Measurements from ENCODE around the gene CWC27.
A peak's percentile ranks its signal among the peaks of the same experiment; 100 is the strongest.
"Not testable (repeated sequence)": the region's sequence is repeated elsewhere in the genome, so short reads cannot be mapped to it uniquely, and the experiment has no call there.

Gene CWC27

DNA sequence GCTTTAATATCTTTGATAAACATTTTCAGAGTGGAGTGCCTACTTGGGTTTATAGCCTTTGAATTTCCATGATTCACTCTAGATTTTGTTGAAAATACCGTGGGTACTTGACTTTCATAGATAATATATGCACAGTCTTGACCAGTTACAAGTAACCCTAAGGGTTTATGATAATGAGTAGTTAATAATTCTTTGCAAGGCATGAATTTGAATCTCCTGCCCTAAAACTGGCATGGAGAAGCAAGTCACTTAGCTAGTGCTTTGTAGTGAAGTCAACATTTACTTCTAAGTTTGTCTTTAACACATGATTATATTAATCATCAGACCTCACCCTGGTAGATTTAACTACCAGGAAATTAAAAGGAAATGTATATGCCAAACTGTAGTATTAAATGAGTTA is 115.8 kb downstream of the CWC27 start:
- H3K27ac Mint-ChIP-seq = no peak overlapping the region
- no peak for DNase-seq
- ATAC-seq = no peak
- H3K9me3 Mint-ChIP-seq = no peaks in the 10 kb centered on the region
- peaks cover 2% of the 10 kb centered on the region for H3K36me3 Mint-ChIP-seq (ENCODE audit: low read depth)
- H3K4me1 Mint-ChIP-seq = no peaks in the 10 kb centered on the region
- H3K27me3 Mint-ChIP-seq = no peaks in the 10 kb centered on the region
- no peak overlapping the region for H3K4me3 Mint-ChIP-seq

- DNase-seq (no peak), ATAC-seq (no peak)
- no peaks in the 10 kb centered on the region for H3K27me3 Mint-ChIP-seq
- no peak overlapping the region for H3K27ac Mint-ChIP-seq
- H3K36me3 Mint-ChIP-seq (ENCODE audit: low read depth) = peaks cover 3% of the 10 kb centered on the region
- H3K4me3 Mint-ChIP-seq = no peak overlapping the region
- H3K9me3 Mint-ChIP-seq = no peaks in the 10 kb centered on the region
- H3K4me1 Mint-ChIP-seq = no peaks in the 10 kb centered on the region
Observed at GRCh38 chr5:64887910-64888309, 119.2 kb downstream of the CWC27 start.

- ATAC-seq (no peak), DNase-seq (no peak)
- H3K27me3 Mint-ChIP-seq = no peaks in the 10 kb centered on the region
- H3K9me3 Mint-ChIP-seq = peaks cover 15% of the 10 kb centered on the region
- H3K4me1 Mint-ChIP-seq = no peaks in the 10 kb centered on the region
- no peak overlapping the region for H3K4me3 Mint-ChIP-seq
- peaks cover 37% of the 10 kb centered on the region for H3K36me3 Mint-ChIP-seq (ENCODE audit: low read depth)
- H3K27ac Mint-ChIP-seq = no peak overlapping the region
Observed at GRCh38 chr5:64895748-64896147, 127.0 kb downstream of the CWC27 start.

- H3K27ac Mint-ChIP-seq = no peak overlapping the region
- H3K36me3 Mint-ChIP-seq (ENCODE audit: low read depth) = peaks cover 43% of the 10 kb centered on the region
- H3K4me3 Mint-ChIP-seq = no peak overlapping the region
- DNase-seq (no peak), ATAC-seq (no peak)
- peaks cover 15% of the 10 kb centered on the region for H3K9me3 Mint-ChIP-seq
- H3K4me1 Mint-ChIP-seq = no peaks in the 10 kb centered on the region
- H3K27me3 Mint-ChIP-seq = no peaks in the 10 kb centered on the region
Observed at GRCh38 chr5:64899838-64900237, 131.1 kb downstream of the CWC27 start.

DNA sequence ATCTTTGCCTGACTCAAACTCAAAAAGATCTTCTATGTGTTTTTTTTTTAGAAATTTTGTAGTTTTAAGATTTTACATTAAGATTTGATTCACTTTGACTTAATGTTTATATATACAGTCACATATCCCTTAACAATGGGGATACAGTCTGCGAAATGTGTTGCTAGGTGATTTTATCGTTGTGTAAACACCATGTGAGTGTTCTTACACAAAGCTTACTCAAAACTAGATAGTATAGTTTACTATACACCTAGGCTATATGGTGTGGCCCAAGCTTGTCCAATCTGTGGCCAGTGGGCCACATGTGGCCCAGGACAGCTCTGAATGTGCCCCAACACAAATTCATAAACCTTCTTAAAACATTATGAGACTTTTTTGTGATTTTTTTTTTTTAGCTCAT is 131.9 kb downstream of the CWC27 start:
- ATAC-seq (no peak), DNase-seq (no peak)
- no peak overlapping the region for H3K4me3 Mint-ChIP-seq
- no peaks in the 10 kb centered on the region for H3K4me1 Mint-ChIP-seq
- H3K36me3 Mint-ChIP-seq (ENCODE audit: low read depth) = peaks cover 46% of the 10 kb centered on the region
- H3K27me3 Mint-ChIP-seq = no peaks in the 10 kb centered on the region
- H3K27ac Mint-ChIP-seq = no peak overlapping the region
- peaks cover 18% of the 10 kb centered on the region for H3K9me3 Mint-ChIP-seq

GRCh38 chr5:64907399-64907798 is 138.7 kb downstream of the CWC27 start:
- not testable (repeated sequence) for H3K4me1 Mint-ChIP-seq, H3K27me3 Mint-ChIP-seq, H3K4me3 Mint-ChIP-seq, H3K27ac Mint-ChIP-seq, DNase-seq, ATAC-seq
- Mint-ChIP-seq H3K9me3 (peaks cover 11% of the 10 kb centered on the region), H3K36me3 (ENCODE audit: low read depth) (peaks cover 54% of the 10 kb centered on the region)

- DNase-seq = no peak
- Mint-ChIP-seq H3K9me3 (peaks cover 29% of the 10 kb centered on the region), H3K4me1 (no peaks in the 10 kb centered on the region), H3K36me3 (ENCODE audit: low read depth) (peaks cover 38% of the 10 kb centered on the region), H3K4me3 (no peak overlapping the region), H3K27me3 (no peaks in the 10 kb centered on the region), H3K27ac (no peak overlapping the region)
- no peak for ATAC-seq
Observed at GRCh38 chr5:64914396-64914795, 145.7 kb downstream of the CWC27 start.

DNA sequence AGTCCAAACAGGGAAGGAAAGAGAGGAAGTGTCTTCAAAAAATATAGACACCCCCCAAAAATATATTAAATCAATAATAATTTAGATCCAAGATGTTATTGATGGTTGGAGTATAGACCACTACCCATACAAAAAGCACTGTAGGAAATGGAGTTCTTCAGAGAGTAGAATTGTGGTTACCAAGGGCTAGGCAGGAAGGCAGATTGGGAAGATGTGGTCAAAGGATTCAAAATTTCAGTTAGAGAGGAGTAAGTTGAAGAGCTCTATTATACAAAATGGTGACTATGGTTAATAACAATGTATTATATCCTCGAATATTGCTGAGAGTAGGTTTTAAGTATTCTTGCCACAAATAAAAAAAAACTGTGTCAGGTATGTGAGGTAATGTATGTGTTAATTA is 149.4 kb downstream of the CWC27 start:
- H3K27ac Mint-ChIP-seq = no peak overlapping the region
- no peaks in the 10 kb centered on the region for H3K4me1 Mint-ChIP-seq
- no peak for DNase-seq
- peaks cover 47% of the 10 kb centered on the region for H3K9me3 Mint-ChIP-seq
- ATAC-seq = no peak
- no peak overlapping the region for H3K4me3 Mint-ChIP-seq
- H3K36me3 Mint-ChIP-seq (ENCODE audit: low read depth) = peaks cover 61% of the 10 kb centered on the region
- no peaks in the 10 kb centered on the region for H3K27me3 Mint-ChIP-seq

- Mint-ChIP-seq H3K36me3 (ENCODE audit: low read depth) (peaks cover 58% of the 10 kb centered on the region), H3K4me3 (no peak overlapping the region), H3K27me3 (no peaks in the 10 kb centered on the region), H3K9me3 (peaks cover 47% of the 10 kb centered on the region), H3K4me1 (peaks cover 12% of the 10 kb centered on the region), H3K27ac (no peak overlapping the region)
- ATAC-seq = no peak
- DNase-seq = no peak
Observed at GRCh38 chr5:64921386-64921785, 152.7 kb downstream of the CWC27 start.

GRCh38 chr5:64923151-64923685 is 154.5 kb downstream of the CWC27 start:
- peaks cover 42% of the 10 kb centered on the region for H3K36me3 Mint-ChIP-seq (ENCODE audit: low read depth)
- DNase-seq (peak; percentile 2), ATAC-seq (peak; percentile 88)
- peaks cover 17% of the 10 kb centered on the region for H3K4me1 Mint-ChIP-seq
- no peak overlapping the region for H3K27ac Mint-ChIP-seq
- no peak overlapping the region for H3K4me3 Mint-ChIP-seq
- H3K27me3 Mint-ChIP-seq = no peaks in the 10 kb centered on the region
- peaks cover 34% of the 10 kb centered on the region for H3K9me3 Mint-ChIP-seq

GRCh38 chr5:64925123-64925522 is 156.4 kb downstream of the CWC27 start:
- peaks cover 34% of the 10 kb centered on the region for H3K9me3 Mint-ChIP-seq
- no peak overlapping the region for H3K4me3 Mint-ChIP-seq
- no peak overlapping the region for H3K27ac Mint-ChIP-seq
- ATAC-seq (peak; percentile 49), DNase-seq (no peak)
- peaks cover 43% of the 10 kb centered on the region for H3K36me3 Mint-ChIP-seq (ENCODE audit: low read depth)
- no peaks in the 10 kb centered on the region for H3K27me3 Mint-ChIP-seq
- peaks cover 21% of the 10 kb centered on the region for H3K4me1 Mint-ChIP-seq

DNA sequence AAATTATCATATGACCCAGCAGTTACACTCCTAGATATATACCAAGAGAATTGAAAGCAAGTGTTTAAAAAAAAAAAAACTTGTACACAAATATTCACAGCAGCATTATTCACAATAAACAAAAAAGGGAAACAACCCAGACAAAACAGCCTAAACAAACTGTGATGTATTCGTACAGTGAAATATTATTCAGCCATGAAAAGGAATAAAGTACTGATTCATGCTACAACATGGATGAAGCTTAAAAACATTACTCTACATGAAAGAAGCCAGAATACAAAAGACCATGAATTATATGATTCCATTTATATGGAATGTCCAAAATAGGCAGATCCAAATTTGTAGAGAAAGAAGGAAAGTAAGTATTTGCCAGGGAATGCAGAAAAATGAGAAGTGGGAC is 161.1 kb downstream of the CWC27 start:
- DNase-seq (no peak), ATAC-seq (no peak)
- peaks cover 14% of the 10 kb centered on the region for H3K9me3 Mint-ChIP-seq
- peaks cover 20% of the 10 kb centered on the region for H3K4me1 Mint-ChIP-seq
- H3K27me3 Mint-ChIP-seq = no peaks in the 10 kb centered on the region
- H3K36me3 Mint-ChIP-seq (ENCODE audit: low read depth) = peaks cover 29% of the 10 kb centered on the region
- no peak overlapping the region for H3K27ac Mint-ChIP-seq
- H3K4me3 Mint-ChIP-seq = no peak overlapping the region

DNA sequence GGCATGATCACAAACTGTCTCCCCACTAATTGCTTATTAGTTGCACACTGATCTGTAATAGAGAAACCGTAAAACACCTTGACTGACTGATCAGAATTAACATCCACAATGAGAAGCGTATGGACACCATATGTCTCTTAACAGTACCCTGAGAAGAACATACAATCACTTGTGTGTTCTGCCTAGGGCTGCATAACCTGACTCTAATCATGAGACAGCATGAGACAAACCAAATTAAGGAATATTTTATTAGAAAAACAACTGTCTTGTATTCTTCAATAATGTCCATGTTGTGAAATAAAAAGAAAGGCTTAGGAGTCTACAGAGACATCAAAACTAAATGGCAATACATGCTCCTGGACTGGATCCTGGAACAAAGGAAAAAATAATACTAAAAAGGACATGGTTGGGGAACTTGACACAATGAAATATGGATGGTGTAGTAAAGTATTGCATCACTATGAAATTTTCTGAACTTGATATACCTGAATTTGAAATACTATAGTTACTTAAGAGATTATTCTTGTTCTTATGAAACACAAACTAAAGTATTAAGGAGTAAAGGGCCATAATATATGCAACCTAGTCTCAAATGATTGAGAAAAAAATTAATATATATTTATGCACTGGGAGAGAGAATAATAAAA is 162.1 kb downstream of the CWC27 start:
- DNase-seq (no peak), ATAC-seq (no peak)
- Mint-ChIP-seq H3K4me1 (peaks cover 10% of the 10 kb centered on the region), H3K9me3 (peaks cover 18% of the 10 kb centered on the region), H3K27ac (no peak overlapping the region), H3K36me3 (ENCODE audit: low read depth) (peaks cover 32% of the 10 kb centered on the region), H3K4me3 (no peak overlapping the region), H3K27me3 (no peaks in the 10 kb centered on the region)

DNA sequence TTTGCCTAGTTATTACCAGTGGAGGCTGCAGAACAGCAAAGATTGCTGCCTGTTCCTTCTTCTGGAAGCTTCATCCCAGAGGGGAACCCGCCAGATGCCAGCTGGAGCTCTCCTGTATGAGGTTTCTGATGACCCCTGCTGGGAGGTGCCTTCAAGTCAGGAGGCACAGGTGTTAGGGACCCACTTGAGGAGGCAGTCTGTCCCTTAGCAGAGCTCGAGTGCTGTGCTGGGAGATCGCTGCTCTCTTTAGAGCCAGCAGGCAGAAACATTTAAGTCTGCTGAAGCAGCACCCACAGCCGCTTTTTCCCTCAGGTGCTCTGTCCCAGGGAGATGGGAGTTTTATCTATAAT is 170.7 kb downstream of the CWC27 start:
- H3K9me3 Mint-ChIP-seq = peaks cover 19% of the 10 kb centered on the region
- not testable (repeated sequence) for ATAC-seq, H3K4me1 Mint-ChIP-seq, H3K4me3 Mint-ChIP-seq, DNase-seq, H3K27me3 Mint-ChIP-seq, H3K27ac Mint-ChIP-seq
- peaks cover 23% of the 10 kb centered on the region for H3K36me3 Mint-ChIP-seq (ENCODE audit: low read depth)

DNA sequence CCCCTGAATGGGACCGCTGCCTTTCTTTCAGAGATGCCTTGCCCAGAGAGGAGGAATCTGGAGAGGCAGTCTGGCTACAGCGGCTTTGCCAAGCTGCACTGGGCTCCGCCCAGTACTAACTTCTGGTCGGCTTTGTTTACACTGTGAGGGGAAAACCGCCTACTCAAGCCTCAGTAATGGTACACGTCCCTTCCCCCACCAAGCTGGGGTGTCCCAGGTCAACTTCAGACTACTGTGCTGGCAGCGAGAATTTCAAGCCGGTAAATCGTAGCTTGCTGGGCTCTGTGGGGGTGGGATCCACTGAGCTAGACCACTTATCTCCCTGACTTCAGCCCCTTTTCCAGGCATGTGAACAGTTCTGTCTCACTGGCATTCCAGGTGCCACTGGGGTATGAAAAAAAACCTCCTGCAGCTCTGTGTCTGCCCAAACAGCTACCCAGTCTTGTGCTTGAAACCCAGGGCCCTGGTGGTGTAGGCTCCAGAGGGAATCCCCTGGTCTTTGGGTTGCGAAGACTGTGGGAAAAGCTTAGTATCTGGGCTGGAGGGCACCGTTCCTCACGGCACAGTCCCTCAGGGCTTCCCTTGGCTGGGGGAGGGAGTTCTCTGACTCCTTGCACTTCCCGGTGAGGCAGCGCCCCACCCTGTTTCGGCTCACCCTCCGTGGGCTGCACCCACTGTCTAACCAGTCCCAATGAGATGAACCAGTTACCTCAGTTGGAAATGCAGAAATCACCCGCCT is 171.2 kb downstream of the CWC27 start:
- Mint-ChIP-seq H3K4me3 (no peak overlapping the region), H3K36me3 (ENCODE audit: low read depth) (peaks cover 19% of the 10 kb centered on the region), H3K27ac (no peak overlapping the region), H3K9me3 (peaks cover 15% of the 10 kb centered on the region), H3K27me3 (no peaks in the 10 kb centered on the region), H3K4me1 (no peaks in the 10 kb centered on the region)
- ATAC-seq = no peak
- no peak for DNase-seq
